Activated B cell treated with CpG ODN at 0.5 μM for 24 hours (primary cell): Measurements from ENCODE around the gene LDLRAD4. TPM values are rescaled to one million over a fixed set of nuclear protein-coding genes. Genes with fewer than 3 reads are reported as not detected.

Experiments
- ATAC-seq: fragments of 200-7000 bp; cut with Tn5 transposase; one replicate; pipeline ENCODE4 v1.10.0; 2021; ENCODE audit warnings: low read depth, mild to moderate bottlenecking, moderate library complexity
- CTCF ChIA-PET: fragments of 350-600 bp; sonication (Branson Sonifier 250); formaldehyde crosslinking; loops from one replicate; lab custom pipeline; 2021; ENCODE audit warnings: antibody characterized with exemption; lab: Charles Lee
- POLR2A ChIA-PET: fragments of 350-600 bp; sonication (Branson Sonifier 250); formaldehyde crosslinking; loops from one replicate; lab custom pipeline; 2021; ENCODE audit warnings: antibody characterized with exemption; lab: Charles Lee
- DNase-seq: peaks from one replicate; pipeline ENCODE4 v3.0.0; 2022
- H3K27ac Mint-ChIP-seq: one replicate; pipeline ENCODE4 v1.8.0; 2020; ENCODE audit warnings: mixed read lengths
- H3K27me3 Mint-ChIP-seq: one replicate; pipeline ENCODE4 v1.8.0; 2021; ENCODE audit warnings: mixed read lengths
- H3K36me3 Mint-ChIP-seq: one replicate; pipeline ENCODE4 v1.8.0; 2021; ENCODE audit warnings: low read depth, mixed read lengths
- H3K4me1 Mint-ChIP-seq: one replicate; pipeline ENCODE4 v1.8.0; 2021; ENCODE audit warnings: mixed read lengths
- H3K4me3 Mint-ChIP-seq: one replicate; pipeline ENCODE4 v1.8.0; 2020; ENCODE audit warnings: mild to moderate bottlenecking, mixed read lengths
- H3K9me3 Mint-ChIP-seq: one replicate; pipeline ENCODE4 v1.8.0; 2020; ENCODE audit warnings: mixed read lengths
- intact Hi-C: fragments of 100-400 bp; cut with micrococcal nuclease; formaldehyde crosslinking; loops from one replicate; pipeline ENCODE4 v1.15.1; 2024
- total RNA-seq: library from RNA; stranded (reverse); gene quantifications from 2 replicates; pipeline ENCODE4 v1.2.3, GENCODE V29; 2022
- TF ChIP-seq, protein P1 (sequence below): fragments of 200-600 bp; IDR thresholded peaks from one replicate; pipeline ENCODE4 v1.8.0; 2022; ENCODE audit warnings: antibody characterized with exemption, mild to moderate bottlenecking

Gene LDLRAD4
- total RNA-seq, 1 donor from 2014 or later, result 66.9 TPM

GRCh38 chr18:13320891-13321425 is 102.4 kb downstream of the LDLRAD4 start:
- no peaks in the 10 kb centered on the region for H3K27me3 Mint-ChIP-seq
- no peaks in the 10 kb centered on the region for H3K4me1 Mint-ChIP-seq
- no peak for DNase-seq
- H3K36me3 Mint-ChIP-seq, result no peaks in the 10 kb centered on the region
- no peak overlapping the region for H3K27ac Mint-ChIP-seq
- no peak overlapping the region for H3K4me3 Mint-ChIP-seq
- H3K9me3 Mint-ChIP-seq, result peaks cover 10% of the 10 kb centered on the region
- ChIA-PET POLR2A (no interaction called here), CTCF (no interaction called here)
- TF ChIP-seq, protein P1, sequence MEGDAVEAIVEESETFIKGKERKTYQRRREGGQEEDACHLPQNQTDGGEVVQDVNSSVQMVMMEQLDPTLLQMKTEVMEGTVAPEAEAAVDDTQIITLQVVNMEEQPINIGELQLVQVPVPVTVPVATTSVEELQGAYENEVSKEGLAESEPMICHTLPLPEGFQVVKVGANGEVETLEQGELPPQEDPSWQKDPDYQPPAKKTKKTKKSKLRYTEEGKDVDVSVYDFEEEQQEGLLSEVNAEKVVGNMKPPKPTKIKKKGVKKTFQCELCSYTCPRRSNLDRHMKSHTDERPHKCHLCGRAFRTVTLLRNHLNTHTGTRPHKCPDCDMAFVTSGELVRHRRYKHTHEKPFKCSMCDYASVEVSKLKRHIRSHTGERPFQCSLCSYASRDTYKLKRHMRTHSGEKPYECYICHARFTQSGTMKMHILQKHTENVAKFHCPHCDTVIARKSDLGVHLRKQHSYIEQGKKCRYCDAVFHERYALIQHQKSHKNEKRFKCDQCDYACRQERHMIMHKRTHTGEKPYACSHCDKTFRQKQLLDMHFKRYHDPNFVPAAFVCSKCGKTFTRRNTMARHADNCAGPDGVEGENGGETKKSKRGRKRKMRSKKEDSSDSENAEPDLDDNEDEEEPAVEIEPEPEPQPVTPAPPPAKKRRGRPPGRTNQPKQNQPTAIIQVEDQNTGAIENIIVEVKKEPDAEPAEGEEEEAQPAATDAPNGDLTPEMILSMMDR, result no peak
- no peak for ATAC-seq
- intact Hi-C loops, result no loop called here

GRCh38 chr18:13321923-13322322 is 103.4 kb downstream of the LDLRAD4 start:
- H3K4me3 Mint-ChIP-seq, result no peak overlapping the region
- intact Hi-C loops, result no loop called here
- CTCF ChIA-PET, result no interaction called here
- DNase-seq, result no peak
- H3K4me1 Mint-ChIP-seq, result peaks cover 1% of the 10 kb centered on the region
- no peak for ATAC-seq
- no peaks in the 10 kb centered on the region for H3K27me3 Mint-ChIP-seq
- TF ChIP-seq, protein P1, result no peak
- peaks cover under 1% of the 10 kb centered on the region for H3K9me3 Mint-ChIP-seq
- H3K27ac Mint-ChIP-seq, result no peak overlapping the region
- POLR2A ChIA-PET, result interaction anchor here (0.7 kb wide), 1 partner anchor 104 kb away, joined by 5 read pairs; no protein-coding TSS in a partner anchor
- no peaks in the 10 kb centered on the region for H3K36me3 Mint-ChIP-seq

- CTCF ChIA-PET, result no interaction called here
- intact Hi-C loops, result no loop called here
- Mint-ChIP-seq H3K27me3 (no peaks in the 10 kb centered on the region), H3K36me3 (no peaks in the 10 kb centered on the region), H3K4me3 (no peak overlapping the region), H3K9me3 (peaks cover 4% of the 10 kb centered on the region), H3K27ac (no peak overlapping the region), H3K4me1 (peaks cover 2% of the 10 kb centered on the region)
- TF ChIP-seq, protein P1, result no peak
- DNase-seq, result no peak
- POLR2A ChIA-PET, result no interaction called here
- ATAC-seq, result no peak
These were observed 104.6 kb downstream of the LDLRAD4 start for GRCh38 chr18:13323186-13323585.

DNA sequence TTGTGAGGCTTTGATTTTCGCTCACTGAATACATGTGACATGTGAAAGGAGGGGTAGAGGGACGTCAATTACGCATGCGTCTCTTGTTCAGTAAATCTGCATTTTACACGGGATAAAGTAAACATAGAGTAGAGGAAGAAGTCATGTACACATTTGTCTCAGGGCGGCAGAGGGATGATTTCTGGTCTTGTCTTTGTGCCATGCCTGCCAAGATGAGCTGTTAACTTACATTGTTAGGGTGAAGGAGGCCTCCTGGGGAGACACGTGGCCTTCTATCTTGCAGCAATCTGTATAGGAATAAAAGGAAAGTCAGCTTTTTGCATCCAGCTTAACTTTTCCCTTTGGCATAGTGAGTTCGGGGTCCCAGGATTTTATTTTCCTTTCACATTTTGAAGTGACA is 106.3 kb downstream of the LDLRAD4 start:
- Mint-ChIP-seq H3K27me3 (no peaks in the 10 kb centered on the region), H3K27ac (no peak overlapping the region), H3K4me1 (peaks cover 2% of the 10 kb centered on the region), H3K4me3 (no peak overlapping the region), H3K9me3 (peaks cover 5% of the 10 kb centered on the region), H3K36me3 (no peaks in the 10 kb centered on the region)
- DNase-seq (no peak), ATAC-seq (no peak)
- POLR2A ChIA-PET, result no interaction called here
- CTCF ChIA-PET, result no interaction called here
- intact Hi-C loops, result no loop called here
- TF ChIP-seq, protein P1, result no peak

GRCh38 chr18:13328213-13328612 is 109.7 kb downstream of the LDLRAD4 start:
- H3K4me3 Mint-ChIP-seq, result no peak overlapping the region
- no peak overlapping the region for H3K27ac Mint-ChIP-seq
- peaks cover 5% of the 10 kb centered on the region for H3K9me3 Mint-ChIP-seq
- H3K36me3 Mint-ChIP-seq, result no peaks in the 10 kb centered on the region
- H3K4me1 Mint-ChIP-seq, result peaks cover 2% of the 10 kb centered on the region
- intact Hi-C loops, result no loop called here
- ChIA-PET POLR2A (no interaction called here), CTCF (no interaction called here)
- ATAC-seq (no peak), DNase-seq (no peak)
- H3K27me3 Mint-ChIP-seq, result no peaks in the 10 kb centered on the region
- TF ChIP-seq, protein P1, result no peak
